Heart left ventricle (tissue), 16 donors: ENCODE measurements around the gene SEMA4A. TPM values are rescaled to one million over a fixed set of nuclear protein-coding genes. Genes with fewer than 3 reads are reported as not detected.

Experiments
- ATAC-seq, 4 donors: fragments of 200-7000 bp; cut with Tn5 transposase; one replicate each; pipeline ENCODE4 v1.9.1; 2020 to 2022; ENCODE audit warnings: moderate library complexity in 4 of 4, mild to moderate bottlenecking in 3 of 4, moderate number of reproducible peaks in 1 of 4
- DNase-seq, 5 donors: peaks; one replicate each; pipeline ENCODE4 v3.0.0-alpha.2; 2020
- H3K27ac ChIP-seq, 12 donors: fragments of 200-600 bp; sonication (generic) in 4 of 12; one replicate each; pipeline versions ENCODE4 v1.5.0 to v1.8.0; 2016 to 2022; ENCODE audit warnings: mild to moderate bottlenecking in 2 of 12
- H3K27me3 ChIP-seq, 9 donors: fragments of 200-600 bp; sonication (generic) in 2 of 9; one replicate each; pipeline versions ENCODE4 v1.5.1 to v1.8.0; 2016 to 2022; ENCODE audit warnings: mild to moderate bottlenecking in 3 of 9
- H3K36me3 ChIP-seq, 9 donors: fragments of 200-600 bp; sonication (generic) in 2 of 9; one replicate each; pipeline versions ENCODE4 v1.5.0 to v1.8.0; 2018 to 2022; ENCODE audit warnings: mild to moderate bottlenecking in 2 of 9
- H3K4me1 ChIP-seq, 12 donors: fragments of 200-600 bp; sonication (generic) in 4 of 12; one replicate each; pipeline versions ENCODE4 v1.5.0 to v1.8.0; 2016 to 2022; ENCODE audit warnings: mild to moderate bottlenecking in 3 of 12
- H3K4me3 ChIP-seq, 12 donors: fragments of 200-600 bp; sonication (generic) in 4 of 12; one replicate each; pipeline versions ENCODE4 v1.5.0 to v1.8.0; 2017 to 2022; ENCODE audit warnings: mild to moderate bottlenecking in 9 of 12, moderate library complexity in 4 of 12
- H3K9me3 ChIP-seq, 12 donors: fragments of 200-600 bp; sonication (generic) in 4 of 12; one replicate each; pipeline versions ENCODE4 v1.5.0 to v1.8.0; 2016 to 2022; ENCODE audit warnings: mild to moderate bottlenecking in 1 of 12
- CTCF ChIP-seq, 12 donors: fragments of 200-600 bp; sonication (generic) in 4 of 12; IDR thresholded peaks; one replicate each; pipeline versions ENCODE4 v1.5.0 to v1.8.0; 2018 to 2022; ENCODE audit warnings: antibody characterized with exemption in 12 of 12, mild to moderate bottlenecking in 5 of 12
- POLR2A ChIP-seq, 2 donors: fragments of 450-650 bp; IDR thresholded peaks; one replicate each; pipeline ENCODE4 v1.6.1; 2017; ENCODE audit warnings: antibody characterized with exemption in 2 of 2, mild to moderate bottlenecking in 2 of 2, moderate library complexity in 2 of 2
- WGBS, 4 donors: extraction: QIAGEN DNeasy Blood & Tissue Kit in 2 of 4; methylation state at CpG; one replicate each; pipeline versions ENCODE4 v1.1.5 to v1.1.7; 2013 to 2018; 5-methylcytosine and 5-hydroxymethylcytosine counted together
- intact Hi-C, 10 donors: fragments of 100-400 bp; cut with DNase I; formaldehyde crosslinking; loops; one replicate each; pipeline versions ENCODE4 v1.11.1 to v1.14.2; 2022
- polyA plus RNA-seq, 2 donors: library from polyadenylated mRNA; stranded (reverse); fragments of 200-250 nt; gene quantifications; one replicate each; pipeline ENCODE4 v1.2.3, GENCODE V29; 2013
- total RNA-seq, 9 donors: library from RNA; depleted of rRNA in 2 of 9; stranded (reverse); fragments of >200 nt in 2 of 9; fragmentation: NEBNext Ultra II Directional in 3 of 9; extraction: Animal tissue kit (Norgen Biotek cat#: 25700) in 3 of 9; gene quantifications; one replicate each; pipeline versions ENCODE4 v1.1.0 to v1.2.4, GENCODE V29; 2016 to 2023
- donor health status: ischemic (EF 13 %, LVEDD 7.1; RV severe dilation, severe dysfunction).
- donor health status: healthy with polysubstance abuse.
- donor health status: DM: no; HTN: yes; CAD: no.
- donor health status: DM: no; HTN: no; CAD: no.
- donor health status: ischemic (EF 25% LVEDD 6.9; RV normal size, moderate dysfunction).
- donor health status: ischemic (EF 25% LVEDD 5.7; RV mildly dilated, moderate dysfunction).
- donor health status: healthy.
- donor health status: DM: yes; HTN: yes; CAD: no.
- donor health status: ischemic (EF 35%, LVEDD 5.7; RV mildly dilated, moderate dysfunction).
- donor health status: nonischemic (EF 11% LVEDD 7.7; RV severe dilation, severe dysfunction).
- donor health status: DM: yes; HTN: yes; CAD: no.
- donor health status: PGD.
- donor health status: ischemic (EF 29% LVEDD 5.4; RV normal size, mild dysfunction).
- donor health status: nonischemic (EF 23%, LVEDD 6.1; RV moderate dilation, normal function).

The SEMA4A gene
- total and polyA plus RNA-seq, 11 donors = 0.60 to 10.2 (median 1.6) TPM

GRCh38 chr1:156163712-156164111, 10.3 kb downstream of the SEMA4A start:
- no peak for DNase-seq

GRCh38 chr1:156164125-156164831, 10.9 kb downstream of the SEMA4A start:
- TF ChIP-seq CTCF (IDR thresholded peaks at IDR 0.05) (no peak), POLR2A (IDR thresholded peaks at IDR 0.05) (no peak)
- Histone ChIP-seq H3K9me3 (no peaks in the 10 kb centered on the region), H3K27me3 (no peaks in the 10 kb centered on the region), H3K4me3 (no peak overlapping the region), H3K4me1 (peaks cover 3 to 44% (median 21%) of the 10 kb centered on the region in 12 donors), H3K27ac (peak overlapping the region in 1 of 12 donors; percentile 21), H3K36me3 (no peaks in the 10 kb centered on the region)
- no peak for DNase-seq
- intact Hi-C loops = loop anchor here in 2 of 10 donors (5.0 kb wide), 1 partner anchor 48 kb away; the partner anchor contains the start of gene PMF1 (in 2 of the 2)
- 82 to 90% (median 89%) methylated on average over 6 of the region's 6 CpGs for WGBS, 4 donors
- ATAC-seq = no peak

More at GRCh38 chr1:156163712-156164111, 10.3 kb downstream of the SEMA4A start:
- intact Hi-C loops = loop anchor here in 2 of 10 donors (5.0 kb wide), 1 partner anchor 49 kb away; the partner anchor contains the start of gene PMF1 (in 2 of the 2)
- no peaks in the 10 kb centered on the region for H3K27me3 ChIP-seq
- no peak for TF ChIP-seq CTCF (IDR thresholded peaks at IDR 0.05)
- no peak for TF ChIP-seq POLR2A (IDR thresholded peaks at IDR 0.05)
- no peak overlapping the region for H3K4me3 ChIP-seq
- no peak for ATAC-seq
- no peaks in the 10 kb centered on the region for H3K36me3 ChIP-seq
- peaks cover 3 to 44% (median 21%) of the 10 kb centered on the region in 12 donors for H3K4me1 ChIP-seq
- 83 to 98% (median 95%) methylated on average over 1 of the region's 1 CpG for WGBS, 4 donors
- H3K9me3 ChIP-seq = no peaks in the 10 kb centered on the region
- no peak overlapping the region for H3K27ac ChIP-seq

- no peaks in the 10 kb centered on the region for H3K27me3 ChIP-seq
- H3K4me3 ChIP-seq = no peak overlapping the region
- WGBS, 4 donors = 60 to 75% (median 63%) methylated on average over 2 of the region's 2 CpGs
- ATAC-seq = no peak
- DNase-seq = no peak
- intact Hi-C loops = no loop called here
- TF ChIP-seq POLR2A (IDR thresholded peaks at IDR 0.05) (no peak), CTCF (IDR thresholded peaks at IDR 0.05) (no peak)
- H3K9me3 ChIP-seq = no peaks in the 10 kb centered on the region
- H3K4me1 ChIP-seq = peaks cover 3 to 39% (median 20%) of the 10 kb centered on the region in 12 donors
- peak overlapping the region in 1 of 12 donors; percentile 21 for H3K27ac ChIP-seq
- no peaks in the 10 kb centered on the region for H3K36me3 ChIP-seq
Observed at GRCh38 chr1:156165083-156165482, 11.7 kb downstream of the SEMA4A start.

- no peak for ATAC-seq
- Histone ChIP-seq H3K27ac (no peak overlapping the region), H3K27me3 (no peaks in the 10 kb centered on the region), H3K4me1 (peaks cover 0 to 19% (median 4%) of the 10 kb centered on the region in 12 donors), H3K4me3 (no peak overlapping the region), H3K36me3 (peaks cover 0 to 4% (median 0%) of the 10 kb centered on the region in 9 donors), H3K9me3 (no peaks in the 10 kb centered on the region)
- TF ChIP-seq CTCF (IDR thresholded peaks at IDR 0.05) = no peak
- no peak for TF ChIP-seq POLR2A (IDR thresholded peaks at IDR 0.05)
- 58 to 71% (median 64%) methylated on average over 5 of the region's 5 CpGs for WGBS, 4 donors
- intact Hi-C loops = no loop called here
- DNase-seq = no peak
Observed at GRCh38 chr1:156167536-156167935, 14.2 kb downstream of the SEMA4A start.
